Measurements from ENCODE around the gene CEP57L1. TPM values are rescaled to one million over a fixed set of nuclear protein-coding genes. Genes with fewer than 3 reads are reported as not detected.

CEP57L1 gene
- total and polyA plus RNA-seq, 2 donors (not counting 1 experiment from before 2014, with no cell fraction given) = 3.1 to 8.8 TPM

DNA sequence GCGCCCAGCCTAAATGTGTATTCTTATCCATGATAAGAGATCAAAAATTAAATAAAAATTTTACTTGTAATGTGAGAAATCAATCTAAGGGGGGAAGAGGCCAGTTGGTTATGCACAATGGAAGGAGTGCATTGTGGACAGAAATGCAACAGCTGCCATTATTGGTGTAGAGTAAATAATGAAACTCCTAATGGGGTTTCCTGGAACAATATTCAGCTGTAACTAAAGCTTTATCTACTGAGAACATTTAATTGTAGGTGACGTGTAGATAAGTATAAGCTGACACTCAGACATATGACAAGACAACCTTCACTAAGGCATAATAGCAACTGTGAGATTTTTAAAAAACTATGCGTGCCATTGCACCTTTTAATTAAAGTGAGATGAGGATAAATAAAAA is 71.4 kb downstream of the CEP57L1 start:
- intact Hi-C loops (cut with micrococcal nuclease) = no loop called here
- no peaks in the 10 kb centered on the region for H3K9me3 ChIP-seq (ENCODE audit: control extremely low read depth in 1 of 3, control insufficient read depth in 2 of 3, insufficient read depth in 1 of 3, low read length in 2 of 3)
- no peak overlapping the region for H3K4me3 ChIP-seq (ENCODE audit: control extremely low read depth in 1 of 5, extremely low read depth in 1 of 5, insufficient read depth in 1 of 5, low read depth in 2 of 5, low read length in 4 of 5)
- no peaks in the 10 kb centered on the region for H3K79me2 ChIP-seq (ENCODE audit: control insufficient read depth, insufficient read depth, low read length)
- Mint-ChIP-seq H3K27ac (no peak overlapping the region), H3K4me1 (no peaks in the 10 kb centered on the region), H3K27me3 (no peaks in the 10 kb centered on the region), H3K4me3 (no peak overlapping the region), H3K9me3 (ENCODE audit: insufficient read depth) (no peaks in the 10 kb centered on the region)
- no peak for DNase-seq
- no peak overlapping the region for H3K4me2 ChIP-seq (replicated peaks; ENCODE audit: low read depth, low read length, poor library complexity, severe bottlenecking)
- CTCF ChIA-PET = no interaction called here
- no peak overlapping the region for H3K9ac ChIP-seq (ENCODE audit: low read length)
- no peak overlapping the region for H2AFZ ChIP-seq (ENCODE audit: insufficient read depth, low read depth, low read length, poor library complexity, severe bottlenecking)
- H3K27me3 ChIP-seq (replicated peaks in 1 of 4; ENCODE audit: control extremely low read depth in 1 of 4, control insufficient read depth in 3 of 4, insufficient read depth in 4 of 4, low read length in 3 of 4) = no peaks in the 10 kb centered on the region
- no CpG with 5 or more reads among the region's 3 CpGs for WGBS (ENCODE audit: insufficient coverage)
- TF ChIP-seq EZH2 (IDR thresholded peaks at IDR 0.05; ENCODE audit: borderline replicate concordance, insufficient read depth, low read depth, low read length, poor library complexity, severe bottlenecking) = no peak
- TF ChIP-seq, protein P1, sequence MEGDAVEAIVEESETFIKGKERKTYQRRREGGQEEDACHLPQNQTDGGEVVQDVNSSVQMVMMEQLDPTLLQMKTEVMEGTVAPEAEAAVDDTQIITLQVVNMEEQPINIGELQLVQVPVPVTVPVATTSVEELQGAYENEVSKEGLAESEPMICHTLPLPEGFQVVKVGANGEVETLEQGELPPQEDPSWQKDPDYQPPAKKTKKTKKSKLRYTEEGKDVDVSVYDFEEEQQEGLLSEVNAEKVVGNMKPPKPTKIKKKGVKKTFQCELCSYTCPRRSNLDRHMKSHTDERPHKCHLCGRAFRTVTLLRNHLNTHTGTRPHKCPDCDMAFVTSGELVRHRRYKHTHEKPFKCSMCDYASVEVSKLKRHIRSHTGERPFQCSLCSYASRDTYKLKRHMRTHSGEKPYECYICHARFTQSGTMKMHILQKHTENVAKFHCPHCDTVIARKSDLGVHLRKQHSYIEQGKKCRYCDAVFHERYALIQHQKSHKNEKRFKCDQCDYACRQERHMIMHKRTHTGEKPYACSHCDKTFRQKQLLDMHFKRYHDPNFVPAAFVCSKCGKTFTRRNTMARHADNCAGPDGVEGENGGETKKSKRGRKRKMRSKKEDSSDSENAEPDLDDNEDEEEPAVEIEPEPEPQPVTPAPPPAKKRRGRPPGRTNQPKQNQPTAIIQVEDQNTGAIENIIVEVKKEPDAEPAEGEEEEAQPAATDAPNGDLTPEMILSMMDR (IDR thresholded peaks at IDR 0.05) = no peak
- H3K27ac ChIP-seq (ENCODE audit: low read length in 2 of 2) = no peak overlapping the region
- ATAC-seq (ENCODE audit: low read depth) = no peak
- no peaks in the 10 kb centered on the region for H3K36me3 ChIP-seq (replicated peaks in 1 of 2; ENCODE audit: control extremely low read depth in 1 of 2, control insufficient read depth in 1 of 2, extremely low read depth in 1 of 2, insufficient read depth in 2 of 2, low read length in 1 of 2)
- no peaks in the 10 kb centered on the region for H4K20me1 ChIP-seq (ENCODE audit: control insufficient read depth, insufficient read depth, low read length, poor library complexity, severe bottlenecking)
- POLR2A ChIA-PET = no interaction called here
- no peaks in the 10 kb centered on the region for H3K4me1 ChIP-seq (ENCODE audit: control insufficient read depth in 2 of 2, insufficient read depth in 2 of 2, low read length in 2 of 2)

GRCh38 chr6:109167562-109167961 is 72.3 kb downstream of the CEP57L1 start:
- no peak for DNase-seq
- no peak overlapping the region for H3K9ac ChIP-seq (ENCODE audit: low read length)
- no peak overlapping the region for H3K4me3 ChIP-seq (ENCODE audit: control extremely low read depth in 1 of 5, extremely low read depth in 1 of 5, insufficient read depth in 1 of 5, low read depth in 2 of 5, low read length in 4 of 5)
- H4K20me1 ChIP-seq (ENCODE audit: control insufficient read depth, insufficient read depth, low read length, poor library complexity, severe bottlenecking) = no peaks in the 10 kb centered on the region
- no peak overlapping the region for H3K27ac ChIP-seq (ENCODE audit: low read length in 2 of 2)
- no peaks in the 10 kb centered on the region for H3K9me3 ChIP-seq (ENCODE audit: control extremely low read depth in 1 of 3, control insufficient read depth in 2 of 3, insufficient read depth in 1 of 3, low read length in 2 of 3)
- ChIA-PET POLR2A (no interaction called here), CTCF (no interaction called here)
- ATAC-seq (ENCODE audit: low read depth) = no peak
- no peak overlapping the region for H2AFZ ChIP-seq (ENCODE audit: insufficient read depth, low read depth, low read length, poor library complexity, severe bottlenecking)
- no peak overlapping the region for H3K4me3 Mint-ChIP-seq
- 97% methylated on average over 3 of the region's 4 CpGs for WGBS (ENCODE audit: insufficient coverage)
- no peaks in the 10 kb centered on the region for H3K27me3 ChIP-seq (replicated peaks in 1 of 4; ENCODE audit: control extremely low read depth in 1 of 4, control insufficient read depth in 3 of 4, insufficient read depth in 4 of 4, low read length in 3 of 4)
- no peaks in the 10 kb centered on the region for H3K9me3 Mint-ChIP-seq (ENCODE audit: insufficient read depth)
- H3K4me2 ChIP-seq (replicated peaks; ENCODE audit: low read depth, low read length, poor library complexity, severe bottlenecking) = no peak overlapping the region
- no peaks in the 10 kb centered on the region for H3K36me3 ChIP-seq (replicated peaks in 1 of 2; ENCODE audit: control extremely low read depth in 1 of 2, control insufficient read depth in 1 of 2, extremely low read depth in 1 of 2, insufficient read depth in 2 of 2, low read length in 1 of 2)
- intact Hi-C loops (cut with micrococcal nuclease) = no loop called here
- no peaks in the 10 kb centered on the region for H3K79me2 ChIP-seq (ENCODE audit: control insufficient read depth, insufficient read depth, low read length)
- no peaks in the 10 kb centered on the region for H3K27me3 Mint-ChIP-seq
- H3K4me1 Mint-ChIP-seq = no peaks in the 10 kb centered on the region
- TF ChIP-seq EZH2 (IDR thresholded peaks at IDR 0.05; ENCODE audit: borderline replicate concordance, insufficient read depth, low read depth, low read length, poor library complexity, severe bottlenecking) = no peak
- TF ChIP-seq, protein P1 (IDR thresholded peaks at IDR 0.05) = no peak
- H3K4me1 ChIP-seq (ENCODE audit: control insufficient read depth in 2 of 2, insufficient read depth in 2 of 2, low read length in 2 of 2) = no peaks in the 10 kb centered on the region
- no peak overlapping the region for H3K27ac Mint-ChIP-seq

All from B cell (primary cell).